Sigmoid colon (tissue), 4 donors: Measurements from ENCODE around the gene LPGAT1.

ENCODE experiments used
- EP300 ChIP-seq, 4 donors: sonication (generic); formaldehyde crosslinking; IDR thresholded peaks; one replicate each; pipeline ENCODE4 v1.6.1; 2017; ENCODE audit warnings: antibody characterized with exemption in 4 of 4
- POLR2A ChIP-seq, 2 donors: fragments of 450-650 bp; IDR thresholded peaks; one replicate each; pipeline ENCODE4 v1.6.1; 2016; ENCODE audit warnings: antibody characterized with exemption in 2 of 2, mild to moderate bottlenecking in 2 of 2, moderate library complexity in 2 of 2
- POLR2AphosphoS5 ChIP-seq, 4 donors: sonication (generic); formaldehyde crosslinking; IDR thresholded peaks; one replicate each; pipeline ENCODE4 v1.6.1; 2017; ENCODE audit warnings: antibody characterized with exemption in 4 of 4
- TF ChIP-seq, protein P1 (sequence below), 4 experiments: fragments of 450-650 bp in 3 of 4; fragments of 200-600 bp in 1 of 4; IDR thresholded peaks; one replicate each; pipeline ENCODE4 v1.5.1; 2016 to 2019; ENCODE audit warnings: antibody characterized with exemption in 4 of 4, mild to moderate bottlenecking in 3 of 4, moderate library complexity in 2 of 4

- no peak for TF ChIP-seq POLR2A (IDR thresholded peaks at IDR 0.05)
- TF ChIP-seq POLR2AphosphoS5 (IDR thresholded peaks at IDR 0.05): no peak
- TF ChIP-seq, protein P1, sequence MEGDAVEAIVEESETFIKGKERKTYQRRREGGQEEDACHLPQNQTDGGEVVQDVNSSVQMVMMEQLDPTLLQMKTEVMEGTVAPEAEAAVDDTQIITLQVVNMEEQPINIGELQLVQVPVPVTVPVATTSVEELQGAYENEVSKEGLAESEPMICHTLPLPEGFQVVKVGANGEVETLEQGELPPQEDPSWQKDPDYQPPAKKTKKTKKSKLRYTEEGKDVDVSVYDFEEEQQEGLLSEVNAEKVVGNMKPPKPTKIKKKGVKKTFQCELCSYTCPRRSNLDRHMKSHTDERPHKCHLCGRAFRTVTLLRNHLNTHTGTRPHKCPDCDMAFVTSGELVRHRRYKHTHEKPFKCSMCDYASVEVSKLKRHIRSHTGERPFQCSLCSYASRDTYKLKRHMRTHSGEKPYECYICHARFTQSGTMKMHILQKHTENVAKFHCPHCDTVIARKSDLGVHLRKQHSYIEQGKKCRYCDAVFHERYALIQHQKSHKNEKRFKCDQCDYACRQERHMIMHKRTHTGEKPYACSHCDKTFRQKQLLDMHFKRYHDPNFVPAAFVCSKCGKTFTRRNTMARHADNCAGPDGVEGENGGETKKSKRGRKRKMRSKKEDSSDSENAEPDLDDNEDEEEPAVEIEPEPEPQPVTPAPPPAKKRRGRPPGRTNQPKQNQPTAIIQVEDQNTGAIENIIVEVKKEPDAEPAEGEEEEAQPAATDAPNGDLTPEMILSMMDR (IDR thresholded peaks at IDR 0.05): no peak
- no peak for TF ChIP-seq EP300 (IDR thresholded peaks at IDR 0.05)
These were observed 4.6 kb downstream of the LPGAT1 start for GRCh38 chr1:211825980-211826379.
